ENCODE measurements around the gene SF3A2.

Gene SF3A2

DNA sequence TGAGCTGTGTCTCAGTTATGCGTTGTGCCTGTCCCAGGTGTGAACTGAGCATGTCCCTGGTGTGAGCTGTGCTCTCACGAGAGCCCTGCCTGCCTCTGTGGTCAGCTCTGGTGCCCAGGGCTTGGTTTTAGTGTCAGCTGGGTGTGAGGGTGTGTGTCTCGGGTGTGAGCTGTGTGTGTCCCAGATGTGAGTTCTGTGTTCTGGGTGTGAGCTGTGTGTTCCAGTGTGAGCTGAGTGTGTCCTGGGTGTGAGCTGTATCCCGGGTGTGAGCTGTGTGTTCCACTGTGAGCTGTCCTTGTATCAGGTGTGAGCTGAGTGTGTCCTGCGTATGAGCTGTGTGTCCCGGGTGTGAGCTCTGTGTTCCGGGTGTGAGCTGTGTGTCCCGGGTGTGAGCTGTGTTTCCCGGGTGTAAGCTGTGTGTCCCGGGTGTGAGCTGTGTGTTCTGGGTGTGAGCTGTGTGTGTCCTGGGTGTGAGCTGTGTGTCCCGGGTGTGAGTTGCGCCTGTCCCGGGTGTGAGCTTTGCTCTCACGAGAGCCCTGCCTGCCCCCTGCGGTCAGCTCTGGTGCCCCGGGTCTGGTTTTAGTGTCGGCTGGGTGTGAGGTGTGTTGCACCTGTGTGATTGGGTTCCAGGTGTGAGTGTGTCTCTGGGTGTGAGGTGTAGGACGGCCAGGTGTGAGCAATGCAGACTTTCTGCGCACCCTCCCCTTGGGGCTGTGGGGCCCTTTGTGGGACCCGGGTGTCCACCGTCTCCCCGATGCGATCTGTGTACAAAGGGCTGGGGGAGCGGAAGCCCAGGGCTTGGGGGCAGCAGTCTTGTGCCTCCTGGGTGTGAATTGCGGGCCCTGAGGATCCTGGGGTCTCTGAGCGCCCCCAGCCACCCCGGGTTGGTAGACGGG is 52.4 kb downstream of the SF3A2 start:
- no peak for DNase-seq (ENCODE audit: low read depth in 2 of 3, low spot score in 1 of 3)

DNA sequence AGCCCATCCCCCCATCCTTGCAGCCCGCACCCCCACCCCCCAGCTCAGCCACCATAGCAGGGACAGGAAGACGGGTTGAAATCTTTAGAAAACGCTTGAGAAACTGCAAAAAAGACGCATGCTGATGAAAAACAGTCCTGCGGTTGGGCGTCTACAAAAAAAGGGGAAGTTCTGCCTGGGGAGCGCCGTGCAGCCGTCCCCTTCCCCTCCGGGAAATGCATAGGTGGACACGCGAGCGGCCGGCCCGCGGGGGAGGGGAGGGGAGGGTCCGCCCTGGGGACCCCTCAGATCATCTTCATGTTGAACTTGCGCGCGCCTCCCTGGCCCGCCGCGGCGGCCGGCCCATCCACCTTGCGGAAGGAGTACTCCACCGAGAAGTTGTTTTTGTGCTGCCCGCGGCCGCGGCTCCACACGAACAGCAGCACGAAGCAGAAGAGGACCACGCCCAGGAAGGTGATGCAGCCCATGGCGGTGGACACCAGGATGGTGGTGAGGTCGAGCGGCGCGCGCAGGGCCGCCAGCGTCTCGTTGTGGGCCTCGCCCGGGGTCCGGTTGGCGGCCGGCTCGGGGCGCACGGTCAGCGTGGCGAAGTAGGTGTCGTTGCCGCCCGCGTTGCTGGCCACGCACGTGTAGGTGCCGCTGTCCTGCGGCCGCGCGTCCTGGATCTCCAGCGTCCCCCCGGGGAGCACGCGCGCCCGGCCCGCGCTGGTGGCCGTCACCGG is 53.3 kb downstream of the SF3A2 start:
- DNase-seq (ENCODE audit: low read depth in 2 of 3, low spot score in 1 of 3) = no peak

DNA sequence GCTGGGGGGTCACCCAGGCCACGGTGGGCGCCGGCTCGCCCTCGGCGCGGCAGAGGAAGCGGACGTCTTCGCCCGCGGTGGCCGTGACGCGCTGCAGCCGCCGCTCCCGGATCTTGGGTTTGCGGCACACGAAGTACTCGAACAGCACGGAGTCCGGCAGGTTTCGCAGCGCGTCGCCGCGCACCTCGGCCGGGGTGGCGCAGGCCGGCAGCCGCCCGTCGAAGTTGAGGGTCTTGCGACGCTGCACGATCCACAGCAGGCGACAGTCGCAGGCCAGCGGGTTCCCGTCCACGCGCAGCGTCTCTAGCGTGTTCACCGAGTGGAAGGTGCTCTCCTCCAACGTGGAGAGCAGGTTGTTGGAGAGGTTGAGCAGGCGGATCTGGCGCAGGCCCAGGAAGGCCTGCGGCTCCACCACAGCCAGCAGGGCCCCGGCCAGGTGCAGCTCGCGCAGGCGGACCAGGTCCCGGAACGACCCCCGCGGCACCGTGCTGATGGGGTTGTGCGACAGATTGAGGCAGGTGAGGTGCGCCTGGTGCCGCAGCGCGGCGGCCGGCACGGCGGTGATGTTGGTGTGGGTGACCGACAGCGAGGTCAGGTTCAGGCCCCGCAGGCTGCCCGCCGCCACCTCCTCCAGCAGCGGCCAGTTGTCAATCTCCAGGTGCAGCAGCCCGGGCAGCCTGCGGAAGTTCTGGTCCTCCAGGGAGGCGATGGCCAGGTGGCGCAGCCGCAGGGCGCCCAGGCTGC is 54.0 kb downstream of the SF3A2 start:
- no peak for DNase-seq (ENCODE audit: low read depth in 2 of 3, low spot score in 1 of 3)

DNA sequence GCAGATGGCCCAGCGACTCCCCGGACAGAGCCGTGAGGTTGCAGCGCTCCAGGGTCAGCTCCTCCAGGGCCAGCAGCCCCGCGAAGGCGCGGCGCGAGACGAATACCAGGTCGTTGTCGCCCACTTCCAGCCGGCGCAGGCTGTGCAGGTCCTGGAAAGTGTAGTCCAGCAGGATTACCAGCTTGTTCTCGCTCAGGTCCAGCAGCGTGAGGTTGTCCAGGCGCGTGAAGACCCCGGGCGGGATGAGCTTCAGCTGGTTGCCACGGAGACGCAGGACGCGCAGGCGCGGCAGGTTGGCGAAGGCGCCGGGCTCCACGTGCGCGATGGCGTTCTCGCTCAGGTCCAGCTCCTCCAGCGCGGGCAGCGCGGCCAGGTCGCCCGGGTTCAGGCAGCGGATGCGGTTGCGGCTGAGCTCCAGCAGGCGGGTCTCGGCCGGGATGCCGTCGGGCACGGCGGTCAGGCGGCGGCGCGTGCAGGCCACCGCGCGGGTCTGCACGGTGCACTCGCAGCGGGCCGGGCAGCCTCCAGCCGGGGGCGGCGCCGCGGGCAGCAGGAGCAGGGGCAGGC is 54.6 kb downstream of the SF3A2 start:
- DNase-seq (ENCODE audit: low read depth in 2 of 3, low spot score in 1 of 3) = no peak

DNA sequence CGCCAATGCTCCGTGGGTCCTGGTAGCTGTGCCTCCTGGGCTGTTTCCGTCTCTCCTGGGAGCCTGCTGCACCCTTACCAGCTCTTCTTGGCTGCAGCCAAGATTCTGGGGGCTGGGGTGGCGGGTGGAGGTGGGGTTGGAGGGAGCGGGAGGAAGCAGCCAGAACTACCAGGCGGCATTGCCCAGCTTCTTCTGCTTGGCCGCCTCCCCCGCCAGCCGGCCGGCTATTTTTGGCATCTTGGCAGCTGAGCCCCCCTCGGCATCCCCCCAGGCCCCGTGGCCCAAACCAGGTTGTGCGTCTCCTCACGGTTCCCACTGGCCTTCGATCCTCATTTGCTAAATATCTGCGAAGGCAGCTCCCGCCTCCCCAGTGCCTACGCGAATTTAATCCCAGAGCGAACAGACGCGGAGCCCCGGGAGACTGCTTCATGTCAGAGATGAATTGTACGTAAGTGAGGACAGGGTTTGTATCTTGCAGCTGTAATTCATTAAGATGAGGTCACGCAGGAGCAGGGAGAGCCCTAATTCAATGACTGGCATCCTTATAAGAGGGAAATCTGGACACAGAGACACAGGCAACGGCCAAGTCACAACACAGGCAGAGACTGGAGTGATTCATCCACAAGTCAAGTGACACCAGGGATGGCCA is 58.2 kb downstream of the SF3A2 start:
- DNase-seq (ENCODE audit: low read depth in 2 of 3, low spot score in 1 of 3) = no peak

- no peak for DNase-seq (ENCODE audit: low read depth in 2 of 3, low spot score in 1 of 3)
These were observed 59.5 kb downstream of the SF3A2 start for GRCh38 chr19:2296141-2296540.

Measured in stimulated activated CD4-positive, alpha-beta T cell treated with anti-CD3 and anti-CD28 coated beads, Interleukin-12 subunit alpha, Interleukin-12 subunit beta, amount 100 ng/mL, for 48 hours (primary cell).